Keratinocyte (primary cell): Measurements from ENCODE around the gene OSBPL10.

Source experiments
- CTCF ChIP-seq, 3 experiments: IDR thresholded peaks in 1 of 3; conservative IDR thresholded peaks in 1 of 3; optimal IDR thresholded peaks in 1 of 3; 2 replicates in 2 of 3; 3 replicates in 1 of 3; pipeline versions ENCODE3 to v1.5.1; 2011; ENCODE audit warnings: low read length in 3 of 3, mild to moderate bottlenecking in 3 of 3, moderate library complexity in 2 of 3, control low read depth in 1 of 3, inconsistent platforms in 1 of 3; ENCODE audit not compliant: insufficient read depth in 2 of 3; ENCODE audit errors: extremely low read depth in 1 of 3
- EZH2 ChIP-seq: IDR thresholded peaks from one replicate; pipeline ENCODE4 v1.6.1; 2012; ENCODE audit warnings: inconsistent platforms, mild to moderate bottlenecking, low read length, moderate library complexity

DNA sequence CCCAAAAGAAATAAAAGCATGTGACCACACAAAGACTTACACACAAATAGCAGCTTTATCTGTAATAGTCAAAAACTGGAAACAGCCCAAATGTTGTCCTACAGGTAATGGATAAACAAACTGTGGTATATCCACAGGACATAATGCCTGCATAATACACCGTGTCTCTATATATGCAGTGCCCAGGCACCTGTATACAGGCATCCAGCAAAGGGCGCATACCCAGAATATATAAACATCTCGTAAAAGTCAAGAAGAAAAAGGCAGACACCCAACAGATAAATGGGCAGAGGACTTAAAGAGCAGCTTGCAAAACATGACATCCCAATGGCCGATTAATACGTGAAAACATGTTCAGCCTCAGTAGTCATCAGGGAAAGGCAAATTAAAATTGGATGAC, 7.2 kb downstream of the OSBPL10 start:
- no peak for TF ChIP-seq CTCF (optimal IDR thresholded peaks at IDR 0.05 in 1 of 3, IDR thresholded peaks at IDR 0.05 in 1 of 3, conservative IDR thresholded peaks at IDR 0.05 in 1 of 3; ENCODE audit: extremely low read depth in 1 of 3, insufficient read depth in 2 of 3, low read length in 3 of 3)
- no peak for TF ChIP-seq EZH2
